HEK293 (cell line): ENCODE measurements around the gene PARK7.

Source experiments
- CTCF ChIA-PET: fragments of 350-600 bp; formaldehyde crosslinking; extraction: SDS; loops from one replicate; lab custom pipeline; 2021; ENCODE audit warnings: antibody characterized with exemption; lab: Yijun Ruan, JAX
- POLR2A ChIA-PET: fragments of 300-600 bp; formaldehyde crosslinking; extraction: SDS; loops from one replicate; lab custom pipeline; 2020; ENCODE audit warnings: antibody characterized with exemption, inconsistent platforms; lab: Yijun Ruan, JAX
- H3K27ac ChIP-seq: fragments of 200-500 bp; sonication (Bioruptor generic); 2 replicates; pipeline ENCODE4 v1.5.1; 2014; ENCODE audit warnings: low read depth, low read length, control low read depth, inconsistent platforms; ENCODE audit errors: extremely low read depth
- H3K36me3 ChIP-seq, 2 experiments: fragments of 200-500 bp in 1 of 2; sonication (Bioruptor generic) in 1 of 2; 1 replicate in 1 of 2; 2 replicates in 1 of 2; pipeline ENCODE4 v1.5.1; 2014 to 2017; ENCODE audit warnings: inconsistent platforms in 2 of 2, low read length in 2 of 2; ENCODE audit not compliant: control insufficient read depth in 2 of 2, insufficient read depth in 1 of 2
- H3K4me1 ChIP-seq: fragments of 200-500 bp; sonication (Bioruptor generic); 2 replicates; pipeline ENCODE4 v1.5.1; 2014; ENCODE audit warnings: mild to moderate bottlenecking, low read length, inconsistent platforms; ENCODE audit not compliant: control insufficient read depth, insufficient read depth
- H3K4me3 ChIP-seq: 2 replicates; pipeline ENCODE4 v1.5.1; 2011; ENCODE audit warnings: low read depth, mild to moderate bottlenecking, control low read depth, low read length, moderate library complexity
- H3K9me3 ChIP-seq: fragments of 200-500 bp; sonication (Bioruptor generic); 2 replicates; pipeline ENCODE4 v1.5.1; 2014; ENCODE audit warnings: low read depth, low read length, inconsistent platforms; ENCODE audit not compliant: control insufficient read depth, insufficient read depth
- FEZF1 ChIP-seq: fragments of 450-650 bp; formaldehyde crosslinking; IDR thresholded peaks from 2 replicates; pipeline ENCODE4 v1.5.1; 2016; ENCODE audit warnings: missing biosample characterization, missing genetic modification characterization
- GLI4 ChIP-seq: fragments of 450-650 bp; formaldehyde crosslinking; IDR thresholded peaks from 2 replicates; pipeline ENCODE4 v1.5.1; 2016; ENCODE audit warnings: missing biosample characterization, missing genetic modification characterization
- HIC1 ChIP-seq: fragments of 450-650 bp; formaldehyde crosslinking; IDR thresholded peaks from 2 replicates; pipeline ENCODE4 v1.5.1; 2016; ENCODE audit warnings: missing biosample characterization, missing genetic modification characterization
- KLF9 ChIP-seq: fragments of 450-650 bp; formaldehyde crosslinking; IDR thresholded peaks from 2 replicates; pipeline ENCODE4 v1.5.1; 2016; ENCODE audit warnings: missing biosample characterization, missing genetic modification characterization, low read depth
- ZBTB20 ChIP-seq: fragments of 450-650 bp; formaldehyde crosslinking; IDR thresholded peaks from 2 replicates; pipeline ENCODE4 v1.5.1; 2016; ENCODE audit warnings: missing biosample characterization, missing genetic modification characterization
- ZBTB21 ChIP-seq: fragments of 450-650 bp; formaldehyde crosslinking; IDR thresholded peaks from 2 replicates; pipeline ENCODE4 v1.5.1; 2017; ENCODE audit warnings: missing biosample characterization, missing genetic modification characterization
- ZEB2 ChIP-seq: fragments of 450-650 bp; formaldehyde crosslinking; IDR thresholded peaks from 2 replicates; pipeline ENCODE4 v1.5.1; 2016; ENCODE audit warnings: missing biosample characterization, missing genetic modification characterization
- ZNF18 ChIP-seq: fragments of 450-650 bp; formaldehyde crosslinking; IDR thresholded peaks from 2 replicates; pipeline ENCODE4 v1.5.1; 2016; ENCODE audit warnings: missing biosample characterization, missing genetic modification characterization
- ZNF341 ChIP-seq: fragments of 450-650 bp; formaldehyde crosslinking; IDR thresholded peaks from 2 replicates; pipeline ENCODE4; 2016; ENCODE audit warnings: low read depth, missing biosample characterization, missing genetic modification characterization
- ZNF776 ChIP-seq: fragments of 450-650 bp; formaldehyde crosslinking; IDR thresholded peaks from 2 replicates; pipeline ENCODE4 v1.5.0; 2017; ENCODE audit warnings: missing biosample characterization, missing genetic modification characterization, borderline replicate concordance
- ZNF791 ChIP-seq: fragments of 450-650 bp; formaldehyde crosslinking; IDR thresholded peaks from 2 replicates; pipeline ENCODE4 v1.5.1; 2016; ENCODE audit warnings: missing biosample characterization, missing genetic modification characterization
- ZSCAN16 ChIP-seq: fragments of 450-650 bp; formaldehyde crosslinking; IDR thresholded peaks from 2 replicates; pipeline ENCODE4 v1.5.1; 2016; ENCODE audit warnings: missing biosample characterization, missing genetic modification characterization
- ZSCAN5A ChIP-seq: fragments of 450-650 bp; formaldehyde crosslinking; IDR thresholded peaks from 2 replicates; pipeline ENCODE4 v1.5.1; 2016; ENCODE audit warnings: missing biosample characterization, missing genetic modification characterization

The PARK7 gene

DNA sequence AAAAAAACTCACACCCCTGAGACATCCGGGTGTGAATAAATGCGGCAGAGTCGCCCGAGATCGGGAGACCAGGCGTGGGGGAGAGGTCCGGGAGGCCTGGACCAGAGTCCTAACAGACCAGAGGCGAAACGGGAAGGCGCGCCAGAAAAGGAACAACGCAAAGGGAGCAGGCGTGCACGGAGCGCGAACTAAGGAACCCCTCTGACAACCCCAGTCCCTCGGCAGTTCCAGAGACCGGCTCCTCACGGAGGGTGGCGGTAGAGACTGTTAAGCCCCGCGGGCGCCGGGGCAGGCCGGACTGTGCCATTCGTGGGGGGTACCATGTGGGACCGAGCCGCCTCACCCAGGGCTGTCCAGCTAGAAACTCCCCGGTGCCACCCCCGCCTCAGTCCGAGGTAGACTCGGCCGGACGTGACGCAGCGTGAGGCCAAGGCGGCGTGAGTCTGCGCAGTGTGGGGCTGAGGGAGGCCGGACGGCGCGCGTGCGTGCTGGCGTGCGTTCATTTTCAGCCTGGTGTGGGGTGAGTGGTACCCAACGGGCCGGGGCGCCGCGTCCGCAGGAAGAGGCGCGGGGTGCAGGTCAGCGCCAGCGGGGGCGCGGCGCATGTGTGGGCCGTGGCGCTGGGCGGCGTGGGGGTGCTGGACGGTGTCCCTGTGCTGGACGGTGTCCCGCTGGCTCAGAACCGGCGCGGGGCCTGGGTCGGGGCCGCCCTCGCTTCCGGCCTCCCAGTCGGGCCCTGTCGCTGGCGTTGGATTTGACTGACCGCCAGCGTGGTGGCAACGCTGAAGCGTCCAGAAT lies at the start of gene PARK7 (continued):
- peak; percentile 75 for TF ChIP-seq ZBTB21 (tag by site-specific recombination)
- TF ChIP-seq ZEB2 (tag by site-specific recombination): peak; percentile 91
- TF ChIP-seq ZSCAN5A (tag by site-specific recombination): 0 out of 2 replicates have a peak, but pooled peaks have one; percentile 45
- TF ChIP-seq GLI4 (tag by site-specific recombination): 0 out of 2 replicates have a peak, but pooled peaks have one; percentile 62
- TF ChIP-seq HIC1 (tag by site-specific recombination): peak; percentile 79
- peak; percentile 38; the same call in 1 of the 2 replicates for TF ChIP-seq KLF9 (tag by site-specific recombination)

- ChIA-PET CTCF (no interaction called here), POLR2A (no interaction called here)
- TF ChIP-seq ZBTB20 (tag by site-specific recombination) (no peak), ZNF18 (tag by site-specific recombination) (no peak), FEZF1 (no peak), ZSCAN16 (tag by site-specific recombination) (no peak)
- Histone ChIP-seq H3K4me3 (no peak overlapping the region), H3K36me3 (no peaks in the 10 kb centered on the region), H3K9me3 (no peaks in the 10 kb centered on the region), H3K27ac (no peak overlapping the region), H3K4me1 (no peaks in the 10 kb centered on the region)
Observed at GRCh38 chr1:7912145-7912544, 49.4 kb upstream of the PARK7 start.

DNA sequence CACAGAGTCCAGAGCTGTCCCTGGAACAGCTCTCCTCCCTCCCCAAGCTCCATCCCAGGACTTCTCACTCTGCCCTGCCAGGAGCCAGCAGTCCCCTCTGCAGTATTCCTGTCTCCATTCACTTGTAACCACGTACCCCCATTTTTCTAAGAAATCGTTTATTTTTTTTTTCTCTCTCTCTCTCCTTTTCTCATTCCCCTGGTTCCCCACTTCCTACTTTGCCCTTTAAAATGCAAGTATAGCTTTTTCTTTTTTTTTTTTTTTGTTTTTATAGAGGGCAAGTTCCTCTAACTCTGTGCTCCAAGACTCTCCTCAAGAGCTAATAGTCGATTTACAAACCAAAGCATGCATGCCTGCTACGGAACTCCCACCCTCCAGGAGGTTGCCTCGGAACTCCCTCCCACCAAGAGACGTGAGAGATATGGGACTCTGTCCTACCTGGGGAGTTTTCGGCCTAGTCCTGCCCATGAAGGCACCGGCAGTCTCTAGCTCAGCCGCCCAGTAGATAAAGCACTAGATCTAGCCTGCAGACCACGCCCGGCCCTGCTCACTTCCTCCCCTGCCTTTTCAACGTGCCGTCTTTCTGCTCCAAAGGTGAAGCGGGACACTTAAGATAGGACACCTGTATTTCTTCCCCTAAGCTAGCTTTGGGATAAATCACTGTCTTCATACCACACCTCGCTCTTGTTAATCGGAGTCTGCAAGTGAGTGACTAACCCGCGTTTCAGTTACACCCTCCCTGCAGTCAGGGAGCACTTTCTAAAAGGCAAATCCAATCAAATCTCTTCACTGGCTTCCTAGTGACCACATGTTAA lies 48.6 kb upstream of the PARK7 start:
- Histone ChIP-seq H3K36me3 (no peaks in the 10 kb centered on the region), H3K27ac (no peak overlapping the region), H3K9me3 (no peaks in the 10 kb centered on the region)
- CTCF ChIA-PET: interaction anchor here (0.6 to 1.2 kb wide), 2 partner anchors 9 to 51 kb away, joined by 3 read pairs; no protein-coding TSS in a partner anchor
- TF ChIP-seq ZNF341 (tag by site-specific recombination) (0 out of 2 replicates have a peak, but pooled peaks have one; percentile 34), ZNF776 (no peak), ZNF791 (tag by site-specific recombination) (no peak)
- TF ChIP-seq, all 188 proteins: peak for 1
- POLR2A ChIA-PET: no interaction called here
- Histone ChIP-seq H3K4me3 (no peak overlapping the region), H3K4me1 (no peaks in the 10 kb centered on the region)
